ENCODE data around the gene ZNF507. TPM values are rescaled to one million over a fixed set of nuclear protein-coding genes. Genes with fewer than 3 reads are reported as not detected.

Gene ZNF507
- total and polyA plus RNA-seq, 9 of the 15 experiments (the other 6 are each of a cell fraction or from before 2014, with no cell fraction given) = 2.9 to 25.0 (median 10.4) TPM

DNA sequence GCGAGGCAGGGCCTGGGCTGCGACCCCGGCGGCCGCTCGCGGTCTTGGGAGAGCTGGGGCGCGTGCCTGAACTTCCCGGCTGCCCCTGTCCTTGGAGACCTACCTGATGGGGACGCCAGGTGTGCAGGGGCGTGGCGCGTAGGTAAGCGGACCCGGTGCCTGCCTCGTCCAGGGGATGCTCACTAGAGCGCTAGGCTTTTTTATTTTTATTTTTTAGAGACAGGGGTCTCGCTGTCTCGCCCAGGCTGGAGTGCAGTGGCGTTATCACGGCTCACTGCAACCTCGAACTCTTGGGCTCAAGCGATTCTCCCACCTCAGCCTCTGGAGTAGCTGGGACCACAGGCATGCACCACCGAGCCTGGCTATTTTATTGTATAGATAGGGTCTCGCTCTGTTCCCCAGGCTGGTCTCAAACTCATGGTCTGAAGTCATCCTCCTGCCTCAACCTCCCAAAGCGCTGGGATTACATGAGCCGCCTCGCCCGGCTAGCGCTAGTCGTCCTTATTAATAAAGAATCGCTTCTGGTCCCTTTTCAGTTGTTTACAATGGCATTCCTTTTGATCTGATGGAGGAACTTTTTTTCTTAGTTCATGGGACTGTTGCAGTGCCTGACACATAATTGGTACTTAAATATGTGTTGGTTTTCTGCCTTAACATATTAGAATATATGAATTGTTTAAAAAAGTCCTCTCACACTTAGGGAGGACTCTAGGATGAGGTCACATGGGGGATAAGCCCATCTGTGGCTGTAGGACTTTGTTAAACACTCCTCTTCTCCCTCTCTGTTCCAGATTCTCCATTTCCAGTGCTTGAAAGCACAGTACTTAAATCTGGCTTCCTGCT lies 61.0 kb downstream of the ZNF507 start (continued):
- no peak for TF ChIP-seq ELF2 (CRISPR knock-in tag; IDR thresholded peaks at IDR 0.05)
- TF ChIP-seq PHTF2 (CRISPR knock-in tag; IDR thresholded peaks at IDR 0.05) = no peak
- no peak for TF ChIP-seq MCM7 (IDR thresholded peaks at IDR 0.05)
- no peak for TF ChIP-seq CAMTA2 (CRISPR knock-in tag; conservative IDR thresholded peaks at IDR 0.05)
- no peak for TF ChIP-seq MYC (IDR thresholded peaks at IDR 0.05; ENCODE audit: low read depth, low read length)
- TF ChIP-seq MYC (CRISPR knock-in tag; IDR thresholded peaks at IDR 0.05; ENCODE audit: borderline replicate concordance, low read depth) = no peak
- no peak for TF ChIP-seq NCOA4 (IDR thresholded peaks at IDR 0.05; ENCODE audit: partially characterized antibody)
- TF ChIP-seq MCM2 (IDR thresholded peaks at IDR 0.05; ENCODE audit: low read depth) = no peak
- TF ChIP-seq ARID1B (IDR thresholded peaks at IDR 0.05) = no peak
- no peak for TF ChIP-seq YBX1 (IDR thresholded peaks at IDR 0.05)
- TF ChIP-seq ERF (CRISPR knock-in tag; IDR thresholded peaks at IDR 0.05) = no peak
- TF ChIP-seq U2AF1 (optimal IDR thresholded peaks at IDR 0.05; ENCODE audit: low read depth, low read length) = no peak
- TF ChIP-seq ZNF124 (CRISPR knock-in tag; IDR thresholded peaks at IDR 0.05) = no peak
- TF ChIP-seq GTF3C2 (IDR thresholded peaks at IDR 0.05; ENCODE audit: borderline replicate concordance, extremely low read depth, insufficient read length) = no peak
- TF ChIP-seq USF1 (CRISPR knock-in tag; IDR thresholded peaks at IDR 0.05) = no peak
- no peak for TF ChIP-seq ZFX (CRISPR knock-in tag; IDR thresholded peaks at IDR 0.05)
- no peak for TF ChIP-seq ZFPM2 (CRISPR knock-in tag; IDR thresholded peaks at IDR 0.05)
- no peak for TF ChIP-seq ZNF280B (CRISPR knock-in tag; IDR thresholded peaks at IDR 0.05)
- no peak for TF ChIP-seq TBL1XR1 (IDR thresholded peaks at IDR 0.05; ENCODE audit: low read length in 2 of 2)
- TF ChIP-seq ETS2 (tag; IDR thresholded peaks at IDR 0.05; ENCODE audit: borderline replicate concordance, poor library complexity, severe bottlenecking) = no peak
- TF ChIP-seq, protein P1, sequence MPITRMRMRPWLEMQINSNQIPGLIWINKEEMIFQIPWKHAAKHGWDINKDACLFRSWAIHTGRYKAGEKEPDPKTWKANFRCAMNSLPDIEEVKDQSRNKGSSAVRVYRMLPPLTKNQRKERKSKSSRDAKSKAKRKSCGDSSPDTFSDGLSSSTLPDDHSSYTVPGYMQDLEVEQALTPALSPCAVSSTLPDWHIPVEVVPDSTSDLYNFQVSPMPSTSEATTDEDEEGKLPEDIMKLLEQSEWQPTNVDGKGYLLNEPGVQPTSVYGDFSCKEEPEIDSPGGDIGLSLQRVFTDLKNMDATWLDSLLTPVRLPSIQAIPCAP (CRISPR knock-in tag; IDR thresholded peaks at IDR 0.05; ENCODE audit: borderline replicate concordance) = no peak
- TF ChIP-seq CTBP1 (IDR thresholded peaks at IDR 0.05; ENCODE audit: borderline replicate concordance) = peak; percentile 38; the same call in 1 of the 2 replicates
- TF ChIP-seq MCM5 (IDR thresholded peaks at IDR 0.05; ENCODE audit: low read depth) = no peak
- no peak for TF ChIP-seq KDM4B (IDR thresholded peaks at IDR 0.05; ENCODE audit: borderline replicate concordance in 2 of 2, low read depth in 1 of 2)
